Trophoblast cell (in vitro differentiated cells and primary cell): Measurements from ENCODE around the gene SLC35F3.
"Not testable (repeated sequence)": the region's sequence is repeated elsewhere in the genome, so short reads cannot be mapped to it uniquely, and the experiment has no call there.

Experiments used
- DNase-seq, 2 donors: peaks; one replicate each; pipeline ENCODE4 v3.0.0-alpha.2; 2016
- H2AFZ ChIP-seq: 2 replicates; pipeline ENCODE4 v1.6.1; 2013; ENCODE audit warnings: low read length, moderate library complexity, mild to moderate bottlenecking; ENCODE audit not compliant: insufficient read depth, poor library complexity
- H2AK5ac ChIP-seq: 2 replicates; pipeline ENCODE4 v1.6.1; 2013; ENCODE audit warnings: mild to moderate bottlenecking, low read length
- H2BK120ac ChIP-seq: 2 replicates; pipeline ENCODE4 v1.6.1; 2013; ENCODE audit warnings: low read length, mild to moderate bottlenecking, moderate library complexity; ENCODE audit not compliant: insufficient read depth, poor library complexity
- H2BK12ac ChIP-seq: 2 replicates; pipeline ENCODE4 v1.6.1; 2013; ENCODE audit warnings: mild to moderate bottlenecking, low read length, moderate library complexity
- H2BK5ac ChIP-seq: 2 replicates; pipeline ENCODE4 v1.6.1; 2013; ENCODE audit warnings: low read length, low read depth, moderate library complexity, mild to moderate bottlenecking; ENCODE audit not compliant: poor library complexity
- H3K14ac ChIP-seq: 2 replicates; pipeline ENCODE4 v1.6.1; 2013; ENCODE audit warnings: mild to moderate bottlenecking, low read length
- H3K18ac ChIP-seq: 2 replicates; pipeline ENCODE4 v1.6.1; 2013; ENCODE audit warnings: mild to moderate bottlenecking, low read length
- H3K23ac ChIP-seq: 2 replicates; pipeline ENCODE4 v1.6.1; 2013; ENCODE audit warnings: low read length
- H3K27ac ChIP-seq: 2 replicates; pipeline ENCODE4 v1.5.1; 2013; ENCODE audit warnings: low read depth, mild to moderate bottlenecking, inconsistent platforms, low read length, moderate library complexity
- H3K27me3 ChIP-seq: 2 replicates; pipeline ENCODE4 v1.6.1; 2013; ENCODE audit warnings: inconsistent platforms, mild to moderate bottlenecking, low read length, moderate library complexity; ENCODE audit not compliant: insufficient read depth
- H3K36me3 ChIP-seq, 2 experiments: 1 replicate in 1 of 2; 2 replicates in 1 of 2; pipeline ENCODE4 v1.6.1; 2013; ENCODE audit warnings: low read length in 2 of 2, mild to moderate bottlenecking in 2 of 2, moderate library complexity in 1 of 2; ENCODE audit not compliant: insufficient read depth in 2 of 2, control insufficient read depth in 1 of 2
- H3K4ac ChIP-seq: 2 replicates; pipeline ENCODE4 v1.6.1; 2013; ENCODE audit warnings: low read depth, mild to moderate bottlenecking, low read length, moderate library complexity
- H3K4me1 ChIP-seq, 2 experiments: 1 replicate in 1 of 2; 2 replicates in 1 of 2; pipeline ENCODE4 v1.6.1; 2013; ENCODE audit warnings: low read length in 2 of 2, mild to moderate bottlenecking in 2 of 2, moderate library complexity in 1 of 2; ENCODE audit not compliant: insufficient read depth in 2 of 2, control insufficient read depth in 1 of 2
- H3K4me2 ChIP-seq: 2 replicates; pipeline ENCODE4 v1.6.1; 2013; ENCODE audit warnings: inconsistent platforms, mild to moderate bottlenecking, low read length, moderate library complexity
- H3K4me3 ChIP-seq: 2 replicates; pipeline ENCODE4 v1.5.1; 2013; ENCODE audit warnings: mild to moderate bottlenecking, low read depth, low read length, inconsistent platforms
- H3K79me1 ChIP-seq: one replicate; pipeline ENCODE4 v1.6.1; 2013; ENCODE audit warnings: low read length
- H3K79me2 ChIP-seq: 2 replicates; pipeline ENCODE4 v1.6.1; 2013; ENCODE audit warnings: low read length, mild to moderate bottlenecking; ENCODE audit not compliant: control insufficient read depth, insufficient read depth, poor library complexity
- H3K9ac ChIP-seq: 2 replicates; pipeline ENCODE4 v1.6.1; 2013; ENCODE audit warnings: mild to moderate bottlenecking, low read length
- H3K9me3 ChIP-seq: 2 replicates; pipeline ENCODE4 v1.6.1; 2013; ENCODE audit warnings: low read depth, mild to moderate bottlenecking, control low read depth, inconsistent platforms, low read length; ENCODE audit not compliant: insufficient read depth
- H4K12ac ChIP-seq: 2 replicates; pipeline ENCODE4 v1.6.1; 2013; ENCODE audit warnings: low read depth, mild to moderate bottlenecking, low read length, moderate library complexity
- H4K8ac ChIP-seq: 2 replicates; pipeline ENCODE4 v1.6.1; 2013; ENCODE audit warnings: low read depth, mild to moderate bottlenecking, low read length, moderate library complexity
- H4K91ac ChIP-seq: one replicate; pipeline ENCODE4 v1.6.1; 2013; ENCODE audit warnings: low read depth, mild to moderate bottlenecking, low read length, moderate library complexity
- WGBS: extraction: QIAGEN DNeasy Blood & Tissue Kit; methylation state at CpG from one replicate; pipeline ENCODE4 v1.1.7; 2013; ENCODE audit warnings: missing lambda C conversion rate; ENCODE audit not compliant: insufficient read length, insufficient coverage; ENCODE audit errors: extremely low coverage; 5-methylcytosine and 5-hydroxymethylcytosine counted together

The SLC35F3 gene

GRCh38 chr1:233884461-233885151 is 19.9 kb upstream of the SLC35F3 start:
- Histone ChIP-seq H2BK120ac (no peak overlapping the region), H3K4me2 (no peak overlapping the region), H3K23ac (no peak overlapping the region), H3K18ac (no peak overlapping the region), H3K79me1 (no peaks in the 10 kb centered on the region), H4K91ac (no peak overlapping the region), H2BK12ac (no peak overlapping the region), H3K4me1 (peaks cover 0 to 5% of the 10 kb centered on the region in 2 experiments), H3K36me3 (no peaks in the 10 kb centered on the region), H3K27ac (no peak overlapping the region), H3K4ac (no peak overlapping the region), H2AFZ (no peak overlapping the region), H2BK5ac (no peak overlapping the region), H3K14ac (no peak overlapping the region), H4K12ac (no peak overlapping the region), H2AK5ac (no peak overlapping the region), H3K9me3 (no peaks in the 10 kb centered on the region), H4K8ac (no peak overlapping the region), H3K27me3 (no peaks in the 10 kb centered on the region), H3K9ac (no peak overlapping the region), H3K79me2 (no peaks in the 10 kb centered on the region), H3K4me3 (no peak overlapping the region)
- no CpG with 5 or more reads among the region's 5 CpGs for WGBS
- DNase-seq = no peak

- no peak overlapping the region for H4K12ac ChIP-seq
- no peak overlapping the region for H2AK5ac ChIP-seq
- no peak overlapping the region for H3K14ac ChIP-seq
- no peak overlapping the region for H2AFZ ChIP-seq
- H3K79me2 ChIP-seq = no peaks in the 10 kb centered on the region
- H2BK120ac ChIP-seq = no peak overlapping the region
- H3K27me3 ChIP-seq = no peaks in the 10 kb centered on the region
- no peaks in the 10 kb centered on the region for H3K79me1 ChIP-seq
- H3K4me2 ChIP-seq = no peak overlapping the region
- H3K9ac ChIP-seq = no peak overlapping the region
- peaks cover 0 to 5% of the 10 kb centered on the region in 2 experiments for H3K4me1 ChIP-seq
- no peak overlapping the region for H3K23ac ChIP-seq
- no CpG with 5 or more reads among the region's 9 CpGs for WGBS
- no peak overlapping the region for H3K27ac ChIP-seq
- no peak overlapping the region for H3K4me3 ChIP-seq
- H2BK5ac ChIP-seq = no peak overlapping the region
- DNase-seq = no peak
- no peak overlapping the region for H3K18ac ChIP-seq
- peaks cover 2% of the 10 kb centered on the region for H3K9me3 ChIP-seq
- no peaks in the 10 kb centered on the region for H3K36me3 ChIP-seq
- no peak overlapping the region for H4K91ac ChIP-seq
- no peak overlapping the region for H3K4ac ChIP-seq
- H2BK12ac ChIP-seq = no peak overlapping the region
- H4K8ac ChIP-seq = no peak overlapping the region
Observed at GRCh38 chr1:233885196-233885920, 19.1 kb upstream of the SLC35F3 start.

GRCh38 chr1:233891151-233891550 is 13.3 kb upstream of the SLC35F3 start:
- not testable (repeated sequence) for H2BK5ac ChIP-seq, H4K91ac ChIP-seq, H3K23ac ChIP-seq, H3K18ac ChIP-seq, H2AFZ ChIP-seq, H4K8ac ChIP-seq, H3K4me2 ChIP-seq, H3K14ac ChIP-seq, DNase-seq, H3K27me3 ChIP-seq, H3K79me2 ChIP-seq, H3K36me3 ChIP-seq, H2BK120ac ChIP-seq, H3K9me3 ChIP-seq, H2BK12ac ChIP-seq, H3K79me1 ChIP-seq, H3K27ac ChIP-seq, H3K4ac ChIP-seq, H3K9ac ChIP-seq, H3K4me3 ChIP-seq, H3K4me1 ChIP-seq, H4K12ac ChIP-seq, H2AK5ac ChIP-seq
- WGBS = no CpG with 5 or more reads among the region's 2 CpGs

GRCh38 chr1:233897325-233898162 is 6.9 kb upstream of the SLC35F3 start:
- Histone ChIP-seq H4K12ac (no peak overlapping the region), H3K4me3 (no peak overlapping the region), H3K9ac (no peak overlapping the region), H4K8ac (no peak overlapping the region), H3K14ac (no peak overlapping the region), H3K9me3 (no peaks in the 10 kb centered on the region), H3K4me1 (no peaks in the 10 kb centered on the region), H2AFZ (no peak overlapping the region), H3K27me3 (no peaks in the 10 kb centered on the region), H3K79me1 (no peaks in the 10 kb centered on the region), H3K79me2 (no peaks in the 10 kb centered on the region), H3K27ac (no peak overlapping the region), H3K18ac (no peak overlapping the region), H2BK120ac (no peak overlapping the region), H4K91ac (no peak overlapping the region), H3K23ac (no peak overlapping the region), H2AK5ac (no peak overlapping the region), H2BK5ac (no peak overlapping the region), H3K36me3 (no peaks in the 10 kb centered on the region), H3K4me2 (no peak overlapping the region), H3K4ac (no peak overlapping the region), H2BK12ac (no peak overlapping the region)
- WGBS = no CpG with 5 or more reads among the region's 6 CpGs
- DNase-seq = no peak
